Activated CD4-positive, alpha-beta T cell treated with anti-CD3 and anti-CD28 coated beads, Interleukin-2, amount 10 ng/mL, durations not matched to agents 7 days and 5 days (primary cell): ENCODE results near the gene CAMK2D. TPM values are rescaled to one million over a fixed set of nuclear protein-coding genes. Genes with fewer than 3 reads are reported as not detected.

Experiments
- CTCF ChIA-PET: fragments of 350-600 bp; sonication (Branson Sonifier 250); formaldehyde crosslinking; loops from one replicate; lab custom pipeline; 2021; ENCODE audit warnings: antibody characterized with exemption; lab: Charles Lee
- POLR2A ChIA-PET: fragments of 350-600 bp; sonication (Branson Sonifier 250); formaldehyde crosslinking; loops from one replicate; lab custom pipeline; 2021; ENCODE audit warnings: antibody characterized with exemption; lab: Charles Lee
- DNase-seq: peaks from one replicate; pipeline ENCODE4 v3.0.0-alpha.2; 2020
- H3K27ac Mint-ChIP-seq: one replicate; pipeline ENCODE4 v1.8.0; 2021; ENCODE audit warnings: mild to moderate bottlenecking, moderate library complexity, mixed read lengths
- H3K27me3 Mint-ChIP-seq: one replicate; pipeline ENCODE4 v1.8.0; 2021; ENCODE audit warnings: mixed read lengths
- H3K36me3 Mint-ChIP-seq: one replicate; pipeline ENCODE4 v1.8.0; 2021; ENCODE audit warnings: low read depth, mixed read lengths
- H3K4me1 Mint-ChIP-seq: one replicate; pipeline ENCODE4 v1.8.0; 2021; ENCODE audit warnings: mixed read lengths
- H3K4me3 Mint-ChIP-seq: one replicate; pipeline ENCODE4 v1.8.0; 2021; ENCODE audit warnings: mild to moderate bottlenecking, moderate library complexity, mixed read lengths
- H3K9me3 Mint-ChIP-seq: one replicate; pipeline ENCODE4 v1.8.0; 2021; ENCODE audit warnings: mixed read lengths
- total RNA-seq, 2 experiments: library from RNA; stranded (reverse); gene quantifications; one replicate each; pipeline ENCODE4 v1.2.3, GENCODE V29; 2021

Gene CAMK2D
- total RNA-seq, 2 experiments from 2014 or later: 37.8 to 38.5 TPM

DNA sequence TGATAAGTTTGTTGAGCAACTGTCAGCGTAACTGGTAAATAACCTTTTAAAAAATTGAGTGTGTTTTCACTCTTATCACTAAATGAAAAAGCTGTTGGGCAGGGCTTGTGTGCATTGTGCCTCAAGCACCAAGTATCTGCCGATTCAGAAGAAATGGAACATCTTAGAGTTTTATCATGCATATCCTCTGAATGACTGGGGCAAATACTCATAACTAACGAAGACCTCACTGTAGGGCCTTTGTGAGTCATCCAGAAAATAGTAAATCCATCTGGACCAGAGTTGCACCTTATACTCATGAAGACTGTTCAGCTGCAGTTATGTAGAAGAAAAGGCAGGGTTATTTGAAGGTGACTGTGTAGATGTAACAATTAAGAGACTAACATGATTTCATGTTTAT is 222.1 kb downstream of the CAMK2D start:
- CTCF ChIA-PET: no interaction called here
- Mint-ChIP-seq H3K27ac (no peak overlapping the region), H3K4me1 (peaks cover 16% of the 10 kb centered on the region), H3K9me3 (no peaks in the 10 kb centered on the region), H3K36me3 (peaks cover 21% of the 10 kb centered on the region), H3K4me3 (no peak overlapping the region), H3K27me3 (no peaks in the 10 kb centered on the region)
- no peak for DNase-seq
- POLR2A ChIA-PET: no interaction called here

DNA sequence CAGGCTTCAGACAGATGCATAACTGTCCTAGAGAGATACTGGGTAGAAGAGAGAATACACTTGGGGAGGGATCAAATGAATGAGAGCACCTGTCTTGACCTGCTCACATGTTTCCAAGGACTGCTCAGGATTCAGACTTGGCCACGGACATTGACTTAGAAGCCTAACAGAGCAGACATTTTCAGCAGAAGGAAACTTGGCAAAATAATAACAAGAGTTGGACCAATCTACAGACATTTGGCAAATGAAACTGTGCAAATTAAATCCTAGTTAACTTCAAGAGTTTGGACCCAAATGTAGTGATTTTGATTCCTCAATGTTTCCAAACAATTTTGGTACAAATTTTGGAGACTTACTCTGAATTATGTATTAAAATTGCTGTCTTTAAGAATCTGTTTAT is 223.9 kb downstream of the CAMK2D start:
- Mint-ChIP-seq H3K27ac (no peak overlapping the region), H3K9me3 (no peaks in the 10 kb centered on the region), H3K36me3 (peaks cover 18% of the 10 kb centered on the region), H3K4me1 (peaks cover 15% of the 10 kb centered on the region), H3K27me3 (no peaks in the 10 kb centered on the region), H3K4me3 (no peak overlapping the region)
- ChIA-PET CTCF (interaction anchor here (1.3 kb wide), 1 partner anchor 10 kb away, joined by 5 read pairs; no protein-coding TSS in a partner anchor), POLR2A (no interaction called here)
- no peak for DNase-seq

DNA sequence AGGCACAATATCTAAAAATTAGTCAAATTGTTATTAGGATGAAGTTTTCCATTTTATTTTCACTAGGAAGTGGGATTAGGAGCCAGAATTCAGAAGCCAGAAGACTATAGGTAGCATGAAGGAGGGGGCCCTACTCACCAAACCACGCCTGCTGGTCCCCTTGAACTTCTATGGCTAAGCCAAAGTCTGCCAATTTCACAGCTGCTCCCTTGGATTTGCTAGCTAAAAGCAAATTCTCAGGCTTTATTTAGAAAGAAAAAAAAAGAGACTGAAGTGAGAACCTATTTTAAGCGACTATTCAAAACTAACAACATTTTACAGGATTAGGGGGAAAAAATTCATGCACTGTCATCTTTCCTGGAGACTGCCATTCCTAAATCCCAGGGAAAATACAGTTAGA is 224.3 kb downstream of the CAMK2D start:
- no peak overlapping the region for H3K4me3 Mint-ChIP-seq
- no peak overlapping the region for H3K27ac Mint-ChIP-seq
- ChIA-PET POLR2A (no interaction called here), CTCF (interaction anchor here (1.3 kb wide), 1 partner anchor 11 kb away, joined by 5 read pairs; no protein-coding TSS in a partner anchor)
- H3K36me3 Mint-ChIP-seq: peaks cover 21% of the 10 kb centered on the region
- DNase-seq: no peak
- H3K27me3 Mint-ChIP-seq: no peaks in the 10 kb centered on the region
- no peaks in the 10 kb centered on the region for H3K9me3 Mint-ChIP-seq
- peaks cover 15% of the 10 kb centered on the region for H3K4me1 Mint-ChIP-seq

DNA sequence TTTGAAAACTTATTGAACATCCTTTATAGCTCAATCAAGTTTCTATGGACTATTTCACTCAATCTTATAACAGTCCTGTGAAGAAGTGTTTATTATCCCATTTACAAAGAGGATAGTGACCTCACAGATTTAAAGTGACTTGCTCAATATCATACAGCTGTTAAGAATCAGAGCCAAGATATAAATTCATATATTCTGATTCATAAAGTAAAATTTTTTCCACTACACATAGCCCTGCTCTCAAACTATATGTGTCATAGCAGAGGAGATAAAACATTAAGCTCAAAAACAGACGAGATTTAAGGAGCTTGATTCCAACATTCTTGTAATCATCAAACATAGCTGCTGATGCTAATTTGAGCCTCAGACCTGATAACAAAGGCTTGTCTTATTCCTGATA is 226.8 kb downstream of the CAMK2D start:
- H3K36me3 Mint-ChIP-seq: peaks cover 34% of the 10 kb centered on the region
- no peak for DNase-seq
- H3K4me1 Mint-ChIP-seq: peaks cover 6% of the 10 kb centered on the region
- H3K27ac Mint-ChIP-seq: no peak overlapping the region
- H3K4me3 Mint-ChIP-seq: no peak overlapping the region
- CTCF ChIA-PET: interaction anchor here (0.7 kb wide), 1 partner anchor 80 kb away, joined by 3 read pairs; no protein-coding TSS in a partner anchor
- POLR2A ChIA-PET: no interaction called here
- no peaks in the 10 kb centered on the region for H3K9me3 Mint-ChIP-seq
- no peaks in the 10 kb centered on the region for H3K27me3 Mint-ChIP-seq

DNA sequence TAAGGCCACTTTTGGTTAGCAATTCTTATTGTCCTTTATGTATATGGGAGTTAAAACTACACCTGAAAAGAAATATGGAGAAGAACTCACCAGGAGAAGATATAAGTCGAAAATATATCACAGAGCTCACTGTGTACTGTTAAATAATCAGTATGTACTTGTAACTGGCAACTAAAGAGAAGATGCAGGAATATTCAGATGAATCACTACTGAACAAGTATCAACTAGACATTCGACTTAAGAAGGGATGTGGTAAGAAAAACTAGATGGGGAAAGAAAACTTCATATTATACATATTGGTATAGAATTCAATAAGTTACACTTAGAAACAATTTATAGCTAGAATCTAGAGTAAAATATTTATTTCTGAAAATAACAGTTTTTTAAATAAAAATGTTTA is 230.0 kb downstream of the CAMK2D start:
- H3K36me3 Mint-ChIP-seq: peaks cover 35% of the 10 kb centered on the region
- H3K27me3 Mint-ChIP-seq: no peaks in the 10 kb centered on the region
- no peak overlapping the region for H3K27ac Mint-ChIP-seq
- H3K4me3 Mint-ChIP-seq: no peak overlapping the region
- H3K9me3 Mint-ChIP-seq: no peaks in the 10 kb centered on the region
- H3K4me1 Mint-ChIP-seq: peaks cover 2% of the 10 kb centered on the region
- ChIA-PET CTCF (interaction anchor here (1.2 kb wide), 1 partner anchor 16 kb away, joined by 3 read pairs; no protein-coding TSS in a partner anchor), POLR2A (no interaction called here)
- no peak for DNase-seq

DNA sequence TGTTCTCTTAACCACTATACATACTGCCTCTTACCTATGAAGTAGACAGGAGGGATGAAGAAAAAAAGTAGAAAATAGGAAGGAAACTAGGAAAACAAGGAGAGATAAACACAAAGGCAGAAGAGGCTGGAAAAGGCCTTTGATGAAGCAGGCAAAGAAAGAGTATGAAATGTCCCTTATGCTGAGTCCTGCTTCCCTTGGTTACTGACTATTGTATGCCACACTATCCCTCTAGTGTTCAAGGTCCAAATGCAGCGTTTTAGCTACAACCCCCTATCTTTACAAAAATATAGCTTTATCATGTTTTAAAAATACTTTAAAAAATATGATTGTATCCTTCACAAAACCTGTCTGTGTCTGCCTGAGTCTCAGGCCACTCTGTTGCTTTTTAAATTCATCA is 233.1 kb downstream of the CAMK2D start:
- H3K36me3 Mint-ChIP-seq: peaks cover 49% of the 10 kb centered on the region
- no peaks in the 10 kb centered on the region for H3K9me3 Mint-ChIP-seq

DNA sequence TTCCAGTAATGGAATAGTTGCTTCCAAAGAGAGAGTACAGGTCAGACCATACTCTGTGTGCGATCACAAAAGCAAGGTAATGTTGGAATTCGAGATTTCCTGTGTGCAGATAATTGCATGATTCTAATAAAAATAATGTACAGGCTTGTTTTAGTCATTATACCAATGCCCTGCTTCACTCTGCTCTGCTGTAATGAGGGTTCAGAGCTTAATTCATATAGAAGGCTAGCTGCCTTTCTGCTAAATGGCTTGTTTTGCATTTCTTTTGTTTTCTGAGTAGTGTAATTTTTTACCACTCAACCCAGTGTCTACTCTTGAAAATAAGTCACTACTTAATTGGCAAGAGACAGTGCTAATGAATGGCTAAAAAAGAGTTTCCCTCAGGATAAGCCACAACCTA is 236.0 kb downstream of the CAMK2D start:
- H3K9me3 Mint-ChIP-seq: no peaks in the 10 kb centered on the region
- H3K4me3 Mint-ChIP-seq: no peak overlapping the region
- DNase-seq: no peak
- ChIA-PET POLR2A (no interaction called here), CTCF (interaction anchor here (0.6 kb wide), 1 partner anchor 507 kb away, joined by 5 read pairs; no protein-coding TSS in a partner anchor)
- no peak overlapping the region for H3K27ac Mint-ChIP-seq
- H3K27me3 Mint-ChIP-seq: no peaks in the 10 kb centered on the region
- peaks cover 10% of the 10 kb centered on the region for H3K4me1 Mint-ChIP-seq
- H3K36me3 Mint-ChIP-seq: peaks cover 47% of the 10 kb centered on the region

More for the DNA sequence above, 233.1 kb downstream of the CAMK2D start:
- POLR2A ChIA-PET: interaction anchor here (0.6 kb wide), 1 partner anchor 232 kb away, joined by 3 read pairs; no protein-coding TSS in a partner anchor
- DNase-seq: no peak
- peaks cover 10% of the 10 kb centered on the region for H3K4me1 Mint-ChIP-seq
- CTCF ChIA-PET: interaction anchor here (0.9 to 1.9 kb wide), 2 partner anchors 8 to 19 kb away, joined by 3 to 9 read pairs; no protein-coding TSS in a partner anchor
- H3K27ac Mint-ChIP-seq: no peak overlapping the region
- no peaks in the 10 kb centered on the region for H3K27me3 Mint-ChIP-seq
- H3K4me3 Mint-ChIP-seq: no peak overlapping the region

DNA sequence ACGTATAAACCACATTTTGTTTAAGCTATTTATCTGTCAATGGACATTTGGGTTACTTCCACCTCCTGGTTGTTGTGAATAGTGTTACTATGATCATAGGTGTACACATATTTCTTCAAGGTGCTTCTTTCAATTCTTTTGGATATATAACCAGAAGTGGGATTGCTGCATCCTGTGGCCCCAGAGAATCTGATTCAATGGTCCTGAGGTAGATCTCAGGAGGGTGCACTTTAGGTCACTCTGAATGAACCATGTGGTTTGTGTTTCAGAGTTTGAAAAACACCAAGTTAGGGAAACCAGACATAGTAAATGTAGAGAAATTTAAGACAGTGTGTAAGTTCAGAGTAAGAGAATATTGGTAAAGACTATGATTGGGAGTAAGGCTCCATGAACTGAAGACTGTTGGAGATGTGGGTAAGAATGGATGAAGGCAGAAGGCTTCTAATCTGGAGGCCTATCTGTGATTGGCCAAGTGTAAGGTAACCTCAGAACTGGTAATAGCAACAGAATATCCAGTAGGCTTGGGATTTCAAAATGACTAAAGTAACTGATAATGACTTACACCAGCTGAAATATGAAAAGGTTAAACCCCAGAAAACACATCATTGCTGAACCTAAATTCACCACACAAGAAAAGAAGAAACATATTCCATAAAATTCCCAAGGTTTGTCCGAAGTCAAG is 236.9 kb downstream of the CAMK2D start:
- no peaks in the 10 kb centered on the region for H3K9me3 Mint-ChIP-seq
- no peak for DNase-seq
- CTCF ChIA-PET: interaction anchor here (1.0 kb wide), 1 partner anchor 23 kb away, joined by 3 read pairs; no protein-coding TSS in a partner anchor
- POLR2A ChIA-PET: no interaction called here
- no peak overlapping the region for H3K4me3 Mint-ChIP-seq
- no peak overlapping the region for H3K27ac Mint-ChIP-seq
- H3K4me1 Mint-ChIP-seq: peaks cover 10% of the 10 kb centered on the region
- peaks cover 44% of the 10 kb centered on the region for H3K36me3 Mint-ChIP-seq
- H3K27me3 Mint-ChIP-seq: no peaks in the 10 kb centered on the region

DNA sequence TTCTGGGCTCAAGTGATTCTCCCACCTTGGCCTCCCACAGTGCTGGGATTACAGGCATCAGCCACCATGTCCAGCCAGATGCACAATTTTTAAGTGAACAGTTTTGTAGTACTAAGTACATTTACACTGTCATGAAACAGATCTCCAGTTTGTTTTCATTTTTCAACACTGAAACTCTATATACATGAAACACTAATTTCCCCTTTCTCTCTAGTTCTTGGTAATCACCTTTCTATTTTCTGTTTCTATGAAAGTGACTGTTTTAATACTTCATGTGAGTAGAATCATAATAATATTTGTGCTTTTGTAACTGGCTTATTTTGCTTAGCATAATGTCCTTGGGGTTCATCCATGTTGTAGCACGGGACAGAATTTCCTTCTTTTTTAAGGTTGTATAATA is 237.4 kb downstream of the CAMK2D start:
- ChIA-PET POLR2A (no interaction called here), CTCF (interaction anchor here (1.0 kb wide), 1 partner anchor 24 kb away, joined by 3 read pairs; no protein-coding TSS in a partner anchor)
- DNase-seq: no peak
- H3K36me3 Mint-ChIP-seq: peaks cover 43% of the 10 kb centered on the region
- H3K4me3 Mint-ChIP-seq: no peak overlapping the region
- no peak overlapping the region for H3K27ac Mint-ChIP-seq
- H3K9me3 Mint-ChIP-seq: no peaks in the 10 kb centered on the region
- H3K27me3 Mint-ChIP-seq: no peaks in the 10 kb centered on the region
- peaks cover 10% of the 10 kb centered on the region for H3K4me1 Mint-ChIP-seq

DNA sequence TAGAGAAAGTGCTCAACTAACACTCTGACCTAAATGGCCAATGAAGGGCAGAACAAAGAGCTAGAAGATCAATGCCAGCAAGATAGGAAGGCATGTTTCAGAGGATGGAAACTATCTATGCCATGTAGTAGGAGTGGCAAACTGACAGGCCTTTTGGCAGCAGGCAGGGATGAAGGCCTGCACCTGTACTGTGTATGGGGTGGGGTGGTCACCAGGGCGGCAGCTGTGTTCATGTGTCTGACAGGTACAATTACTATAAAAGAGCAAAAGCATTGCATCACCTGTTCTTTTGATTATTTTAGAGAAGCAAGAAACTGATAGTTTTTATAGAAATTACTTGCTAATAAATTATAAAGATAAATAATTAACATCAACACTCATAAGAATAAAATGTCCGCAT is 239.1 kb downstream of the CAMK2D start:
- ChIA-PET CTCF (no interaction called here), POLR2A (no interaction called here)
- no peaks in the 10 kb centered on the region for H3K27me3 Mint-ChIP-seq
- no peak overlapping the region for H3K4me3 Mint-ChIP-seq
- H3K4me1 Mint-ChIP-seq: peaks cover 10% of the 10 kb centered on the region
- no peaks in the 10 kb centered on the region for H3K9me3 Mint-ChIP-seq
- H3K27ac Mint-ChIP-seq: no peak overlapping the region
- no peak for DNase-seq
- peaks cover 46% of the 10 kb centered on the region for H3K36me3 Mint-ChIP-seq

DNA sequence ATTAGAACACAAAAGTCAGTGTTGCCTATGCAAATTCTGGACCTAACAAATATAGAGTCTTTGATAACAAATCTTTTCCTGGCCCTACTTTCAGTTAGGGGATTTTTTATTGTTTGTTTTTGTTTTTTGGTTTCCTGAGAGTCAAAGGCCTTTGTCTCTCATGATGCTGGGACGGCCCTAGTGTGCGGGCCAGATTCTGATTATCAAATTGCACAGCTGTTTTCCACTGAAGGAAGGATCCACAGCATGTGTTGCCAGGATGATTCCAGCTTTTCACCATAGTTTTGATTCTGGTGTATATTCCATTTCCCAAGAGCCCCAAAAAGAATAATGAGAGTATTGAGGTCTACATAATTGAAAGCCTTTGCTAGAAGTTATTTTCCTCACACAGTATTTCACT is 248.2 kb downstream of the CAMK2D start:
- no peak overlapping the region for H3K27ac Mint-ChIP-seq
- H3K36me3 Mint-ChIP-seq: peaks cover 48% of the 10 kb centered on the region
- ChIA-PET POLR2A (no interaction called here), CTCF (no interaction called here)
- H3K27me3 Mint-ChIP-seq: no peaks in the 10 kb centered on the region
- no peaks in the 10 kb centered on the region for H3K9me3 Mint-ChIP-seq
- no peak for DNase-seq
- H3K4me3 Mint-ChIP-seq: no peak overlapping the region
- H3K4me1 Mint-ChIP-seq: no peaks in the 10 kb centered on the region

DNA sequence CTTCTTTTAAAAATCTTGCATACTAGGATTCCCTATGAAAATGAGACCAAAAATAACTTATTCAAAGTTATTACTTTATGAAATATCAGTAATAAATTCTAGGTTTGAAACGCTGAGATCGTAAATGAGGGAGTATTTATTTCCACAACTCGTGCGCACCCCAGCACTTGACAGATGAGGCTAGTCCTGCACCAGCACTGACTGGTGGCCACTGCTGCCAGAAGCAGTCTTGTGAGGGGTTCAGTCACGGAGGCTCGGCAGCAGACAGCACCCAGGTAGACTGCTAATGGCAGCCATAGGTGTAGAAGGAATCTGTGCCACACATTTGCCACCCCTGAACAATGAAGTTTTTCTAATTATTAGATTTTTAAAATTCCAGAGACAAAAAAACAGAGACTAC is 248.7 kb downstream of the CAMK2D start:
- Mint-ChIP-seq H3K4me1 (no peaks in the 10 kb centered on the region), H3K4me3 (no peak overlapping the region), H3K9me3 (no peaks in the 10 kb centered on the region), H3K27ac (no peak overlapping the region), H3K27me3 (no peaks in the 10 kb centered on the region), H3K36me3 (peaks cover 52% of the 10 kb centered on the region)
- CTCF ChIA-PET: no interaction called here
- DNase-seq: no peak
- POLR2A ChIA-PET: no interaction called here

DNA sequence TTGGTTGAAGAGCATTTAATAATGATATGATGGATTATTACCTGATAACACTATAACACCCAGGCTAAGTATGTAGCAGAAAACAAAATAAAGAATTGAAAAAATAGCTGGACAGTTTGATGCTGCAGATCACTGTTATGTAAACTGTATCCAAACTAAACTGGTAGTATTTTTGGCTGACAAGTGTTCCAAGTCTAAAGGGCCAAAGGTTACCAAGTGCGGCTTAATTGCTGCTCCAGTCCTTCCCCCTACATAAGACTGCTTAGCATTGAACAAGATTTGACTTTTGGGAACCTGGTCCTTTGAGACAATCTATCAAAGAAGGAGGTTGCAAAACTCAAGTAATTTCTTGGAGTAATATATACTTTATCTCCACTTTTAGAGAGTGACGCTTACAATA is 249.6 kb downstream of the CAMK2D start:
- Mint-ChIP-seq H3K27ac (no peak overlapping the region), H3K4me3 (no peak overlapping the region), H3K27me3 (no peaks in the 10 kb centered on the region), H3K9me3 (no peaks in the 10 kb centered on the region), H3K4me1 (no peaks in the 10 kb centered on the region), H3K36me3 (peaks cover 52% of the 10 kb centered on the region)
- POLR2A ChIA-PET: no interaction called here
- CTCF ChIA-PET: no interaction called here
- DNase-seq: no peak
